GM12875 (cell line): ENCODE data around the gene SLIT3.

Source experiments
- H3K4me3 ChIP-seq: one replicate; pipeline ENCODE4 v1.5.1; 2011; ENCODE audit warnings: low read depth, low read length, control low read depth
- TF ChIP-seq, protein P1 (sequence below): IDR thresholded peaks from 2 replicates; pipeline ENCODE4 v1.5.1; 2011; ENCODE audit warnings: low read depth, mild to moderate bottlenecking, control low read depth, inconsistent platforms, low read length, moderate library complexity, borderline replicate concordance; ENCODE audit not compliant: insufficient read depth

Gene SLIT3

DNA sequence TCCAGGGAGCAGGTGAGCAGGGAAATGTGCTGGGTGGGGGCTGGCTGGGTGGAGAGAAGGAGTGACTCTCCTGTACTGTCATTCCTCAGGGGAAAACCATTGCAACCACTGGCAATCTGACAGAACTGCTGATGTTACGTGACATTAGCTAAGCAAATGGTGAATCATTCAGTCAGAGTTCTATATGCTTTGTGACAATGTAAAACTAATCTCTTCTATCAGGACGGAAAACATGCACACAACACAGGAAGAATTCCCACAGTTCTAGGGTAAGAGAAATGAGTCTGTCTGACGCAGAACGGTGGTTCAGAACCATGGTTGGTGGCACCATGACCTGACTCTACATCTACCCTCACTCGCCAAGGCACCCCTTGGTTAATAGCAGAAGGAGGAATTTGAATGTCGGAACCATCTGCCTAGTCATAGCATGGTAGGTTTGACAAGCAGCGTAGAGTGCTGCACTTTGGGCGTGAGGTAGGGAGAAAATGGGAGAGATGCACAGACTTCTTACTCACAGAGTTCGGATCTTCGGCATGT lies 478.1 kb downstream of the SLIT3 start:
- no peak overlapping the region for H3K4me3 ChIP-seq
- TF ChIP-seq, protein P1, sequence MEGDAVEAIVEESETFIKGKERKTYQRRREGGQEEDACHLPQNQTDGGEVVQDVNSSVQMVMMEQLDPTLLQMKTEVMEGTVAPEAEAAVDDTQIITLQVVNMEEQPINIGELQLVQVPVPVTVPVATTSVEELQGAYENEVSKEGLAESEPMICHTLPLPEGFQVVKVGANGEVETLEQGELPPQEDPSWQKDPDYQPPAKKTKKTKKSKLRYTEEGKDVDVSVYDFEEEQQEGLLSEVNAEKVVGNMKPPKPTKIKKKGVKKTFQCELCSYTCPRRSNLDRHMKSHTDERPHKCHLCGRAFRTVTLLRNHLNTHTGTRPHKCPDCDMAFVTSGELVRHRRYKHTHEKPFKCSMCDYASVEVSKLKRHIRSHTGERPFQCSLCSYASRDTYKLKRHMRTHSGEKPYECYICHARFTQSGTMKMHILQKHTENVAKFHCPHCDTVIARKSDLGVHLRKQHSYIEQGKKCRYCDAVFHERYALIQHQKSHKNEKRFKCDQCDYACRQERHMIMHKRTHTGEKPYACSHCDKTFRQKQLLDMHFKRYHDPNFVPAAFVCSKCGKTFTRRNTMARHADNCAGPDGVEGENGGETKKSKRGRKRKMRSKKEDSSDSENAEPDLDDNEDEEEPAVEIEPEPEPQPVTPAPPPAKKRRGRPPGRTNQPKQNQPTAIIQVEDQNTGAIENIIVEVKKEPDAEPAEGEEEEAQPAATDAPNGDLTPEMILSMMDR = no peak

DNA sequence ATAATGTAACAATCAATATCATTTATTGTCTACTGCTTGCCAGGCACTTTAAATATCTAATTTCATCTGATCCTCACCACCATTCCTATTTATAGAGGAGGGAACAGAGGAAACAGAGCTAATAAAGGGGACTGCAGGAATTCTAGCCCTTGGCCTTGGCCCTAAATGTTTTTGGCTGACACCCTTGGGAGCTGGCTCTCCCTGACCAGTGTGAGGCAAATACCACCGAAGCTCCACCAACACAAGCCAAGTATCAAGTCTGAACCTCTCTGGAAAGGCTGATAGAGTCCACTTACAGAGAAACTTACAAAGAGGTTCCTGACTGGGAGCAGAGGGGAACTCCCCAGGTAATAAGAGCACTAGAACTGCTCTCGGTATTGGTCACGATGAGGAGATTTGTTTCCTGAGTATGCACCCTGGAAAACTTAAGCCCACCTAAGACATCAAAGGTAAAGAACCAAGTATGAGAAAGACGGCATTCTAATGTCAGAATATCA lies 478.6 kb downstream of the SLIT3 start:
- no peak overlapping the region for H3K4me3 ChIP-seq
- TF ChIP-seq, protein P1 = no peak

DNA sequence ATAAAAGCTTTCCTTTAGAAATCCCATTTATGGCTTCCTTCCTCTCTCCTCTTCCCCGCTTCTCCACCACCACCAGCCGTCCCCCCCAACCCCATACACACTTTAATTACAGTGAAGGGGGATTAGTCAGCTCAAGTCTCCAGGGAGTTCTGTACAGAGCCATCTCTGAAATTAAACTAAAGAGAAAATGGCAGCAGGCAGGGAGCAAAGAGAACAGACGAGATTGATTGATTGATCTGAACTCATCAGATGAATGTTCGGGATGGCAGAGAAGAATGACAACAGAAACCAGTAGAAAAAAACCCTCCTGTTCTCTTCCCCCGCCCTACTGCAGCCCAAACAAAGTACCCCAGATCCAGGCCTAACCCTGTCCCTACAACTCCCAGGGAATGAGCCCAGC lies 480.1 kb downstream of the SLIT3 start:
- no peak overlapping the region for H3K4me3 ChIP-seq
- TF ChIP-seq, protein P1 = no peak

DNA sequence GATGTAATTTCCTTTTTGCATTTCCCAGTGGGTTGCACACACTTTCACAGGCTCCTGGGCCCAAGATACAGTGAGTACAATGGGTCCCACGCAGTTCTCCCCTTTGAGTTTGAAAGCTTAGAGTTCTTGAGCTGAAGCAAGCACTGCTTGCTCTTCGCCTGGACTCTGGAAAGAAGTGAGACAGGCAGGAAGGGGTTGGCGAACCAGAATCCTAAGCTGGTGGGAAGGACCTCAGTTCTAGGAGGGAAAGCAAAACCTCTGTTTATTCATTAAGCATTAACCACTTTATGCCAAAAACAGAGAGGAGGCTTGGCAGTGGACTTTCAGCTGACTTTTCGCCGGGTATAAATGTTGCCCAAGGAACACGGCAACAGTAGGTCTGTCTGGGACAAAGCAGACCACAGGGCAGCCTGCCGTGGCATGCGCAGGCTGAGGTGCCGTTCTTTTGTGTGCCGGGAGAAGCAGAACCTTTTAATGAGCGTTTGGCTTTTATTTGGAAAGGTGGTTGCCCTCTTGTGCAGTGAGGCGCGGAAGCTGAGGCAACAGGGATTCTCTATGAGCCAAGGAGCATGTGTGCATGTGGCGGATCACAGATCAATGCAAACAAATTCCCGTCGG lies 481.8 kb downstream of the SLIT3 start:
- TF ChIP-seq, protein P1 = no peak
- H3K4me3 ChIP-seq = no peak overlapping the region

DNA sequence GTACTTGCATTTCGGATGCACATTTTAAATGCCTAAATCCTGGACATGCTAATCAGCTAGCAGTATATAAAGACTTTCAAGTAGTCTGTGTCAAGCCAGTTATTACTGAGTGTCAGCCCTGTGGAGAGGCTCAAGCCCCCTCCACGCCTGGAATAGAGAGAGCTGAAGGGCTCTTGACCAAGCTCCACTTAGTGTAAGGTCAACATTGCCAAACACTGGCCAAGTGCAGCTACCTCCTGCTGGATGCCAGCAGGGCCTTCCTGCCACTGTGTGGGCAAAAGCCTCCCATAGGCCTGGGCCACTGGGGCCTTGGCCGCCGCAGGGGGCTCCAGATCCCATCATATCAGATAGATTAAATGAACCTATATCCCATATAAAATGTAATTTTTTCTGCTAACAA lies 482.4 kb downstream of the SLIT3 start:
- TF ChIP-seq, protein P1 = no peak
- H3K4me3 ChIP-seq = no peak overlapping the region

DNA sequence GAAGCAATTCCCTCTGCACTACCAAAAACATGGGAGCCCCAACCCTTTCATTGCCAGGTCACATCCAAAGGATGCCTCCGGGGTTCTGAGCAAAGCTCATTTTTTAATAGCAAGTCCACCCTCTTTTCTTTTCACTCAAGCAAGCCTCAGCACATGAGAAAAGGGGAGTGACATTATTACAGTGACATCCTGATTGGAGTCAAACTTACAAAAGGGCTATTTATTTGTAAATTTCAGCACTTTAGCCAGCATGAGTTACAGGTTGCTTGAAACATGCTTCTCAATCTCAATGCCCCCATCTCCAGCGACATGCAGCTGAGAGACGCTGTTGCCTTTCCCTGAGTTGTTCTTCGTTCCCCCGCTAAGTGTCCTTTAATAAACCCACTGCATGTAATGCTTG lies 483.3 kb downstream of the SLIT3 start:
- TF ChIP-seq, protein P1 = no peak
- H3K4me3 ChIP-seq = no peak overlapping the region

DNA sequence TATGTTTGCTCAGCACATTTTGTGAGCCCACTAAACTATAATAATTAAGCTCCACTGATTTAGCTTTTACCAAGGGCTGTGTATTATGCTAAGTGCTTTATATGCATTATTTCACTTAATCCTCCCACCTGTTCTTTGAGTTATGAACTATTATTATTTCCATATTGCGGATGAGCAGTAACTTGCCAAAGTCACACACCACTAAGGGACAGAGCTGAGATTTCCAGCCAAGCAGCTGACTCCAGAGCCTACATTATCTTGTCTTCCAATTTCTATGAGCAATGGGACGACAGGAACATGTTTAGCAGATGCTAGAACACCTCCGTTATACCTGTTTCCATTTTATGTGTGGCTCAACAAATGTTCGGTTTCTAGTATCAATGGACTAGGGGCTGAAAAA lies 484.3 kb downstream of the SLIT3 start:
- H3K4me3 ChIP-seq = no peak overlapping the region
- TF ChIP-seq, protein P1 = no peak
